ENCODE measurements around the gene SLC15A3.

GRCh38 chr11:60950024-60950423, 2.0 kb downstream of the SLC15A3 start:
- TF ChIP-seq CTCF (IDR thresholded peaks at IDR 0.05), result no peak
- TF ChIP-seq POLR2A (IDR thresholded peaks at IDR 0.05), result no peak
